HUES48 (cell line): ENCODE data around the gene GYPA.
"Not testable (repeated sequence)": the region's sequence is repeated elsewhere in the genome, so short reads cannot be mapped to it uniquely, and the experiment has no call there.

Experiments
- H3K27ac ChIP-seq: one replicate; pipeline ENCODE4 v1.7.0; 2013; ENCODE audit warnings: low read depth, low read length, inconsistent platforms
- H3K27me3 ChIP-seq: 2 replicates; pipeline ENCODE4 v1.6.1; 2013; ENCODE audit warnings: mild to moderate bottlenecking, low read length; ENCODE audit not compliant: control insufficient read depth, insufficient read depth
- H3K36me3 ChIP-seq: 2 replicates; pipeline ENCODE4 v1.6.1; 2013; ENCODE audit warnings: low read length; ENCODE audit not compliant: control insufficient read depth, insufficient read depth
- H3K4me1 ChIP-seq: 2 replicates; pipeline ENCODE4 v1.6.1; 2013; ENCODE audit warnings: mild to moderate bottlenecking, low read length; ENCODE audit not compliant: control insufficient read depth, insufficient read depth
- H3K4me3 ChIP-seq: 2 replicates; pipeline ENCODE4 v1.5.1; 2013; ENCODE audit warnings: mild to moderate bottlenecking, low read depth, low read length
- H3K9ac ChIP-seq: 2 replicates; pipeline ENCODE4 v1.6.1; 2013; ENCODE audit warnings: mild to moderate bottlenecking, low read depth, low read length, moderate library complexity
- H3K9me3 ChIP-seq: 2 replicates; pipeline ENCODE4 v1.6.1; 2013; ENCODE audit warnings: low read length; ENCODE audit not compliant: control insufficient read depth, insufficient read depth

Gene GYPA

GRCh38 chr4:144169211-144169610, 28.7 kb upstream of the GYPA start:
- Histone ChIP-seq H3K36me3 (no peaks in the 10 kb centered on the region), H3K4me3 (no peak overlapping the region), H3K27me3 (no peaks in the 10 kb centered on the region), H3K4me1 (no peaks in the 10 kb centered on the region), H3K9ac (no peak overlapping the region), H3K27ac (no peak overlapping the region), H3K9me3 (no peaks in the 10 kb centered on the region)

DNA sequence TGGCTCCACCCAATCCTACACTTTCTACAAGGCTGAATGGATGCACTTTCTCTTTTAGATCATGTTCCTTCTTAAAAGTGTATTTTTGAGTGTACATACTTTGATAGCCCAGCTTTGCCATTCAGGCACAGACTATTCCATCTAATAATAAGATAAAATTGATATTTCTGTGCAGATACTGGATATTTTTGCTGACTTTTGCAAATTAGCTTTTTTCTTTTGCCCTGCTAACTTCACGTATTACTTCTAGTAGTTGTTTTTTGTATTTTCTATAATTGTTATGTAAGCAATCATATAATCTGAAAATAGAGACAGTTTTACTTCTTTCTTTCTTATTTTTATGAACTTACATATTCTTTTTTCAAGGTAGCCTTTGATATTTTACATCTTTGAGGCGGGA, 13.5 kb upstream of the GYPA start:
- Histone ChIP-seq H3K9ac (no peak overlapping the region), H3K36me3 (no peaks in the 10 kb centered on the region), H3K27ac (no peak overlapping the region), H3K4me3 (no peak overlapping the region; the same call in 1 of the 2 replicates), H3K4me1 (no peaks in the 10 kb centered on the region), H3K27me3 (no peaks in the 10 kb centered on the region), H3K9me3 (peaks cover 7% of the 10 kb centered on the region)

DNA sequence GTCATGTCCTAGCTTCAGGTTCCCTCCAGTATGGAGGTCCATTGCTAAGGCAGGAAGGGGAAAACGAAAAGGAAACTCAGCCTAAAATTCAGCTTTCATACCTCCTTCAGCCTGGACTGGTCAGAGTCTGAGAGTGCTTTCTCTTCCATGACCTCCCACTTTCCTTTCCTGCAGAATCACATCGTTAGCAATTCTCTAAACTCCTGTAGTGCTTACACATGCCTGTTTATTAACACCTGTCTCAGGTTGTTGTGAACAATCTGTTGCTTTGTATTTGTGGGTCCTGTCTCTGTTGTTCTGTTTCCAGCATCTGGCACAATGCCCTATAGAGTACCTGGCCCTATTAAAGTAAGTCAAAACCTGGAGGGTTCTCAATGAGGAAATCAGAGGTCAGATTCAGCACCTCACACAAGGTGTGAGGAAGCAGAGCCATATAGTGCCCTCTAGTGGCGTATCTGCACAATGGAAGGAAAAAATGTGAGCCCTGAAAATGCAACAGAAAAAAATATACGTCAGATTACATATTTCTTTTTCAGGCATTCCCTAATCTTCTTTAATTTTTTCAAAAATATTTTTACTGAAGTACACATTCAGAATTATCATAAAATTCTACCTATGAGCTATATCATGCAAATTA, 2.3 kb upstream of the GYPA start:
- H3K27ac ChIP-seq, H3K4me1 ChIP-seq, H3K9ac ChIP-seq, H3K9me3 ChIP-seq, H3K27me3 ChIP-seq, H3K36me3 ChIP-seq, H3K4me3 ChIP-seq: not testable (repeated sequence)

DNA sequence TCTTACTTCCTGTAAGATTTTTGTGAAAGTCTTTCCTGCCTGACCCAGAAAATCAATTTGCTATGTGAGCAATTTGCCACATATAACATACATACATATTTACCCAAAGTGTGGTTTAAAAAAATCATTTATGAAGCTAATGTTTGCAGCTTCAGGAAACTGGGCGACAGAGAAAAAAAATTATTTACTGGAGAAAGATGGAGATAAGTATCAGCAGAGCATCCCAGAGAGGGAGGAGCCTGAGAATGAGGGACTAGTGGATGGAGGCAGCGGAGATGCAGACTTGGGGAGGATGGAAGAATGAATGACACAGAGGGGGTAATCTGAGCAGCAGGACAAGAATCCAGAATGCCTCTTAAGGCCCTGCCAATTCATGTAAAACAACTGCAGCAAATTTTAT, 975 bp upstream of the GYPA start:
- Histone ChIP-seq H3K9ac (no peak overlapping the region), H3K36me3 (no peaks in the 10 kb centered on the region), H3K4me3 (no peak overlapping the region), H3K9me3 (no peaks in the 10 kb centered on the region), H3K27me3 (no peaks in the 10 kb centered on the region), H3K27ac (no peak overlapping the region), H3K4me1 (no peaks in the 10 kb centered on the region)

DNA sequence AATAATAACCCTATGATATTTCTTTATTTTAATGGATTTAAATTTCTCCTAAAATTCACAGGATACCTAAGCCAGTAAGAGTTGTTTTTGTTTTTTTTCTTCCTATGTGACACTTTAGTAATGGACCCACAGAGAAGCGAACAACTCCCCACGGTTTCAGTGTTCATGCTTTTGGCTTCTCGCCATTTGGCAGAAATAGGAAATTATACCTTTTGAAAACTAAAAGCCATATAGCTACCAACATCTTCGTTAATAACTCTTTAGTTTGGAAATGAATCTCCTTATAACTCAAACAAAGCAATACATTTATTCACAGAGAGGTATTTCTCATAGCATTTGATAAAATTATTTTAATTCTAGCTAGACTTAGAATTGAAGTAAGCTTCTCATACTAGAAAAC, 527 bp downstream of the GYPA start:
- not testable (repeated sequence) for H3K27ac ChIP-seq, H3K4me3 ChIP-seq, H3K9me3 ChIP-seq, H3K27me3 ChIP-seq, H3K9ac ChIP-seq, H3K36me3 ChIP-seq, H3K4me1 ChIP-seq

- not testable (repeated sequence) for H3K36me3 ChIP-seq, H3K27me3 ChIP-seq, H3K4me3 ChIP-seq, H3K4me1 ChIP-seq, H3K9me3 ChIP-seq, H3K9ac ChIP-seq, H3K27ac ChIP-seq
Measured at GRCh38 chr4:144139547-144139946, 971 bp downstream of the GYPA start.

- not testable (repeated sequence) for H3K36me3 ChIP-seq, H3K9ac ChIP-seq, H3K9me3 ChIP-seq, H3K27ac ChIP-seq, H3K4me1 ChIP-seq, H3K4me3 ChIP-seq, H3K27me3 ChIP-seq
Measured at GRCh38 chr4:144138239-144138638, 2.3 kb downstream of the GYPA start.

GRCh38 chr4:144137137-144137931, 3.2 kb downstream of the GYPA start:
- not testable (repeated sequence) for H3K27me3 ChIP-seq, H3K9me3 ChIP-seq, H3K36me3 ChIP-seq, H3K4me3 ChIP-seq, H3K27ac ChIP-seq, H3K9ac ChIP-seq, H3K4me1 ChIP-seq

- H3K4me3 ChIP-seq, H3K27me3 ChIP-seq, H3K27ac ChIP-seq, H3K9ac ChIP-seq, H3K9me3 ChIP-seq, H3K36me3 ChIP-seq, H3K4me1 ChIP-seq: not testable (repeated sequence)
Measured at GRCh38 chr4:144136189-144136588, 4.3 kb downstream of the GYPA start.

DNA sequence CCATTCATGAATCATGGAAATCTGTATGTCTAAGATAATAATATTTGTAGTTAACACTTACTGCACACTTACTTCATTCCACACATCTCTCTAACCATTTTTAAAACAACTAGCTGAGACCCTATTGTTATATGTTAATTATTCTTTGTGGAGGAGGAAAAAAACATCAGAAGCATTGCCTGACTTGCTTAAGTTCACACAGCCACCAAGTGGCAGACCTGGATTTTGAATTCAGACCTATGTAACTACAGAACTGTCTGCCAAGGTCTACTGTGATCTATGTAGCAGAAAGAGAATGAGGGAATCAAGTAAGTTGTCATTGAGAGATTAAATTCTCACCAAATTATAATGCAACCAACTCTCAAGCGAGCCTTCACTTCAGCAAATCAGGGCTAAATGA, 10.4 kb downstream of the GYPA start:
- not testable (repeated sequence) for H3K36me3 ChIP-seq, H3K27me3 ChIP-seq, H3K9ac ChIP-seq, H3K4me1 ChIP-seq, H3K9me3 ChIP-seq, H3K27ac ChIP-seq, H3K4me3 ChIP-seq

GRCh38 chr4:144129336-144129875, 11.1 kb downstream of the GYPA start:
- not testable (repeated sequence) for H3K4me3 ChIP-seq, H3K27me3 ChIP-seq, H3K9ac ChIP-seq, H3K36me3 ChIP-seq, H3K27ac ChIP-seq, H3K9me3 ChIP-seq, H3K4me1 ChIP-seq
